Esophagus muscularis mucosa (tissue), 4 donors: ENCODE data around the gene GLRA3. TPM values are rescaled to one million over a fixed set of nuclear protein-coding genes. Genes with fewer than 3 reads are reported as not detected.
A peak's percentile ranks its signal among the peaks of the same experiment; 100 is the strongest.

Experiments used
- DNase-seq: peaks from one replicate; pipeline ENCODE4 v3.0.0-alpha.2; 2017; ENCODE audit errors: extremely low spot score
- H3K27ac ChIP-seq, 4 donors: fragments of 200-600 bp; sonication (generic); replicated peaks in 1 of 4; 1 replicate in 3 of 4; 2 replicates in 1 of 4; pipeline ENCODE4 v1.5.1; 2016 to 2019; ENCODE audit warnings: mild to moderate bottlenecking in 1 of 4
- H3K27me3 ChIP-seq, 4 donors: fragments of 200-600 bp; sonication (generic); one replicate each; pipeline versions ENCODE4 v1.5.1 to v1.6.0; 2016 to 2019
- H3K36me3 ChIP-seq, 4 donors: fragments of 200-600 bp; sonication (generic); one replicate each; pipeline ENCODE4 v1.5.1; 2016 to 2019
- H3K4me1 ChIP-seq, 4 donors: fragments of 200-600 bp; sonication (generic); one replicate each; pipeline ENCODE4 v1.5.1; 2016 to 2019
- H3K4me3 ChIP-seq, 4 donors: fragments of 200-600 bp; sonication (generic); 1 replicate in 2 of 4; 2 replicates in 2 of 4; pipeline ENCODE4 v1.5.1; 2016 to 2019; ENCODE audit warnings: mild to moderate bottlenecking in 4 of 4, moderate library complexity in 1 of 4
- H3K9me3 ChIP-seq, 4 donors: fragments of 200-600 bp; sonication (generic); 1 replicate in 3 of 4; 2 replicates in 1 of 4; pipeline ENCODE4 v1.5.1; 2016 to 2019
- EP300 ChIP-seq: sonication (generic); formaldehyde crosslinking; IDR thresholded peaks from one replicate; pipeline ENCODE4 v1.6.1; 2017; ENCODE audit warnings: antibody characterized with exemption
- POLR2A ChIP-seq: fragments of 450-650 bp; IDR thresholded peaks from one replicate; pipeline ENCODE4 v1.6.1; 2017; ENCODE audit warnings: antibody characterized with exemption, moderate library complexity, mild to moderate bottlenecking, low read depth
- POLR2AphosphoS5 ChIP-seq, 2 donors: sonication (generic); formaldehyde crosslinking; IDR thresholded peaks; one replicate each; pipeline ENCODE4 v1.6.1; 2017; ENCODE audit warnings: antibody characterized with exemption in 2 of 2
- WGBS: methylation state at CpG from one replicate; pipeline ENCODE4 v1.1.5; 2018; 5-methylcytosine and 5-hydroxymethylcytosine counted together
- intact Hi-C: fragments of 100-400 bp; cut with DNase I; formaldehyde crosslinking; loops from one replicate; pipeline ENCODE4 v1.15.1; 2023
- total RNA-seq, 4 donors: library from RNA; depleted of rRNA; stranded (reverse); fragments of >200 nt; gene quantifications; one replicate each; pipeline versions ENCODE4 v1.1.0 to v1.2.1, GENCODE V29; 2016
- TF ChIP-seq, protein P1 (sequence below), 3 experiments: fragments of 200-600 bp in 2 of 3; fragments of 450-650 bp in 1 of 3; sonication (generic) in 2 of 3; IDR thresholded peaks; one replicate each; pipeline ENCODE4 v1.5.1; 2017 to 2019; ENCODE audit warnings: antibody characterized with exemption in 3 of 3, mild to moderate bottlenecking in 2 of 3, moderate library complexity in 1 of 3

The GLRA3 gene
- total RNA-seq, 4 donors from 2014 or later = under 0.01 to 0.39 (median 0.11) TPM; not detected in 1

DNA sequence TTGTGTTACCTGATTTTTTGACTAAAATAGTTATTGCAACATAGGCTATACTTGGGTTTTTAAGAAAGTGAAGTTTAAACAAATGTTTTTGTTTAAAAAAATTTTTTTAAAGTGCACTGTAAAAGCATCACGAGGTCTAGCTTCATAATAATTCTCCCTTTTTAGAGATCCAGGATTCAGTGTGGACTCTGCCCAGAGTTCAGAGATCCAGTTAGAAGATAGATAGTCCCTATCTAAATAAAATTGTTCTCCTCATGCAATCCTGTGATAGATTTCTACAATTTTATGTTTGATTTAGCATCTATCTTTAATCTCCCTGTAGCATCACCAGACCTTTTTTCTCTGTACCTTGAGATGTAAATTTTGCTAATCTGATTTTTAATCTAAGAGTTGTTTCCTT, 221.3 kb downstream of the GLRA3 start:
- no peak overlapping the region for H3K27ac ChIP-seq
- intact Hi-C loops = no loop called here
- TF ChIP-seq POLR2A (no peak), EP300 (no peak), POLR2AphosphoS5 (IDR thresholded peaks at IDR 0.05) (no peak)
- TF ChIP-seq, protein P1, sequence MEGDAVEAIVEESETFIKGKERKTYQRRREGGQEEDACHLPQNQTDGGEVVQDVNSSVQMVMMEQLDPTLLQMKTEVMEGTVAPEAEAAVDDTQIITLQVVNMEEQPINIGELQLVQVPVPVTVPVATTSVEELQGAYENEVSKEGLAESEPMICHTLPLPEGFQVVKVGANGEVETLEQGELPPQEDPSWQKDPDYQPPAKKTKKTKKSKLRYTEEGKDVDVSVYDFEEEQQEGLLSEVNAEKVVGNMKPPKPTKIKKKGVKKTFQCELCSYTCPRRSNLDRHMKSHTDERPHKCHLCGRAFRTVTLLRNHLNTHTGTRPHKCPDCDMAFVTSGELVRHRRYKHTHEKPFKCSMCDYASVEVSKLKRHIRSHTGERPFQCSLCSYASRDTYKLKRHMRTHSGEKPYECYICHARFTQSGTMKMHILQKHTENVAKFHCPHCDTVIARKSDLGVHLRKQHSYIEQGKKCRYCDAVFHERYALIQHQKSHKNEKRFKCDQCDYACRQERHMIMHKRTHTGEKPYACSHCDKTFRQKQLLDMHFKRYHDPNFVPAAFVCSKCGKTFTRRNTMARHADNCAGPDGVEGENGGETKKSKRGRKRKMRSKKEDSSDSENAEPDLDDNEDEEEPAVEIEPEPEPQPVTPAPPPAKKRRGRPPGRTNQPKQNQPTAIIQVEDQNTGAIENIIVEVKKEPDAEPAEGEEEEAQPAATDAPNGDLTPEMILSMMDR (IDR thresholded peaks at IDR 0.05) = no peak
- DNase-seq = no peak
- H3K27me3 ChIP-seq = no peaks in the 10 kb centered on the region
- peaks cover 0 to 33% (median 15%) of the 10 kb centered on the region in 4 donors for H3K4me1 ChIP-seq
- H3K36me3 ChIP-seq = no peaks in the 10 kb centered on the region
- no peak overlapping the region for H3K4me3 ChIP-seq
- H3K9me3 ChIP-seq = no peaks in the 10 kb centered on the region
- WGBS = 64% methylated on average over 1 of the region's 1 CpG

DNA sequence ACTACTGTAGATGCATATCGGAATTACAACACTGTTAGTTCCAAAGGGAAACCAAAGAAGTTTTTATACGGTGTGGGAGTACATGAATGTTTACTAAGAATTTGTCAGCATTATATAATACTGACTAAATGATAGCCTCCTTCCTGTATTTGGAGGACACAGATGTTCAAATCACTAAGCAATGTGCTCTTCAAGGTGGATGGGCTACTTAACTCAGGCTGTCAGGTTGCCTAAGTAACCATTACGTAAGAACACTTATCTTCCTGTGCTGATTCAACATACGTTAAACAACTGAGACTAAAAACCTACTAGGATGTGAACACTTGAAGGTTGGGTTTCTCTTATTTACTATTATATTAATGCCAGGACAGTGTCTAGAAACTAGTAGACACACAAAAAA, 224.8 kb downstream of the GLRA3 start:
- Histone ChIP-seq H3K27ac (no peak overlapping the region), H3K27me3 (no peaks in the 10 kb centered on the region), H3K4me1 (peaks cover 0 to 37% (median 22%) of the 10 kb centered on the region in 4 donors), H3K9me3 (no peaks in the 10 kb centered on the region), H3K4me3 (no peak overlapping the region), H3K36me3 (no peaks in the 10 kb centered on the region)
- DNase-seq = no peak
- intact Hi-C loops = no loop called here
- TF ChIP-seq, protein P1 (IDR thresholded peaks at IDR 0.05) = no peak
- TF ChIP-seq POLR2A (no peak), POLR2AphosphoS5 (IDR thresholded peaks at IDR 0.05) (no peak), EP300 (no peak)
- WGBS = 42% methylated on average over 4 of the region's 4 CpGs

DNA sequence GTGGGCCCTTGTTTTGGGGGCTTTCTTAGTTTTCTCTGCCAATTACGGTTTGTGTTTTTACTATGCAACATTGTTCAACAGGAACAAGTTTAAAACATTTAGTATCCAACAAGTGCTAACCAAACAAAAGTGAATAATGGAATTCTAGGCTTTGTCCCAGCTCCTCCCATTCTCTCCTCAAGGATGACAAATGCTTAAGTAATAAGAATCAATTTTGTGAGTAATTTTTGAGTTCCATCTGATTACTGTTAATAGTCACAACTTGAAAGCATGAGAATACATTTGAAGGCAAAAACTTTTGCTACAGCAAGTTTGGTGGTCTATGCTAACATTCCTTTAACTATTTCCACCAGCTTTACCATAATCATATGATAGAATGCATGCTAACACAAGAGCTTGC, 228.7 kb downstream of the GLRA3 start:
- 38% methylated on average over 1 of the region's 1 CpG for WGBS
- Histone ChIP-seq H3K9me3 (no peaks in the 10 kb centered on the region), H3K36me3 (no peaks in the 10 kb centered on the region), H3K27ac (peak overlapping the region in 1 of 4 donors; percentile 39), H3K4me1 (peaks cover 0 to 22% (median 20%) of the 10 kb centered on the region in 4 donors), H3K4me3 (no peak overlapping the region), H3K27me3 (no peaks in the 10 kb centered on the region)
- TF ChIP-seq POLR2AphosphoS5 (IDR thresholded peaks at IDR 0.05) = no peak
- no peak for TF ChIP-seq POLR2A
- TF ChIP-seq, protein P1 (IDR thresholded peaks at IDR 0.05) = no peak
- no peak for TF ChIP-seq EP300
- DNase-seq = no peak
- intact Hi-C loops = no loop called here

DNA sequence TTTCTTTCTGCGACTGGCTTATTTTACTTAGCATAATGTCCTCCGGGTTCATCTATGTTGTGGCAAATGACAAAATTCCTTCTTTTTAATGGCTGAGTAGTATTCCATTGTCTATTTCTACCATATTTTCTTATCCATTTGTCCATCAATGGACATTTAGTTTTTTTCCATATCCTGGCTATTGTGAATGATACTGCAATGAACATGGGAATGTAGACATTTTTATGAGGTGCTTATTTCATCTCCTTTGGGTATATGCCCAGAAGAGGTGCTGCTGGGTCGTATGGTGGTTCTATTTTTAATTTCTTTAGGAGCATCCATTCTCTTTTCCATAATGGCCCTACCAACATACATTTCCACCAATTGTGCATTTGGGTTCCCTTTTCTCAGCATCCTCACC, 230.2 kb downstream of the GLRA3 start:
- intact Hi-C loops = no loop called here
- no peak overlapping the region for H3K27ac ChIP-seq
- no peaks in the 10 kb centered on the region for H3K36me3 ChIP-seq
- no peaks in the 10 kb centered on the region for H3K27me3 ChIP-seq
- TF ChIP-seq POLR2AphosphoS5 (IDR thresholded peaks at IDR 0.05) (no peak), EP300 (no peak), POLR2A (no peak)
- TF ChIP-seq, protein P1 (IDR thresholded peaks at IDR 0.05) = no peak
- WGBS = 88% methylated on average over 3 of the region's 3 CpGs
- DNase-seq = no peak
- no peak overlapping the region for H3K4me3 ChIP-seq
- peaks cover 0 to 13% (median 12%) of the 10 kb centered on the region in 4 donors for H3K4me1 ChIP-seq
- no peaks in the 10 kb centered on the region for H3K9me3 ChIP-seq

DNA sequence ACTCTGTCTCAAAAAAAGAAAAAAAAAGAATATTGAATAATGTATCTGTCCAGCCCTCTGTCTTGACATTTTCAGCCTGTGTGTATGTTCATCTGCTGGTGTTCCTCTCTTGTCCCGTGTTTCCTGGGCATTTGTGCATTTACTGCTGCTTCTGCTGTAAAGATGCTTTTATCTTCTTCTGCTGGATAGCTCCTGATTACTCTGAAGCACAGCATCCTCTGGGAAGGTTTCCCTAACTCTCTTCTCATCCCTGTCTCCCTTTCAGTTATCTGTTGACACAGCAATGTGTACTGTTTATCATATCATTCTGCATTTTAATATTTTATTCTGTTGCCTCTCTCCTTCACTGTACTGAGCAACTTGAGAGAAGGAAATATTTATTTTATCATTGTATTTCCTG, 232.5 kb downstream of the GLRA3 start:
- no peaks in the 10 kb centered on the region for H3K36me3 ChIP-seq
- no peak for TF ChIP-seq POLR2A
- no peak for DNase-seq
- no peaks in the 10 kb centered on the region for H3K27me3 ChIP-seq
- intact Hi-C loops = no loop called here
- peaks cover 4 to 19% (median 11%) of the 10 kb centered on the region in 4 donors for H3K4me1 ChIP-seq
- H3K9me3 ChIP-seq = no peaks in the 10 kb centered on the region
- 52% methylated on average over 1 of the region's 1 CpG for WGBS
- no peak overlapping the region for H3K4me3 ChIP-seq
- no peak overlapping the region for H3K27ac ChIP-seq
